NCI-H2081 treated with DMSO at 0.1 percent for 48 hours (cell line): ENCODE results near the gene CUL4B.
A peak's percentile ranks its signal among the peaks of the same experiment; 100 is the strongest.
"Not testable (repeated sequence)": the region's sequence is repeated elsewhere in the genome, so short reads cannot be mapped to it uniquely, and the experiment has no call there.

Experiments used
- DNase-seq: peaks from one replicate; lab custom pipeline; 2025; lab: John Stamatoyannopoulos, UW

Gene CUL4B

DNA sequence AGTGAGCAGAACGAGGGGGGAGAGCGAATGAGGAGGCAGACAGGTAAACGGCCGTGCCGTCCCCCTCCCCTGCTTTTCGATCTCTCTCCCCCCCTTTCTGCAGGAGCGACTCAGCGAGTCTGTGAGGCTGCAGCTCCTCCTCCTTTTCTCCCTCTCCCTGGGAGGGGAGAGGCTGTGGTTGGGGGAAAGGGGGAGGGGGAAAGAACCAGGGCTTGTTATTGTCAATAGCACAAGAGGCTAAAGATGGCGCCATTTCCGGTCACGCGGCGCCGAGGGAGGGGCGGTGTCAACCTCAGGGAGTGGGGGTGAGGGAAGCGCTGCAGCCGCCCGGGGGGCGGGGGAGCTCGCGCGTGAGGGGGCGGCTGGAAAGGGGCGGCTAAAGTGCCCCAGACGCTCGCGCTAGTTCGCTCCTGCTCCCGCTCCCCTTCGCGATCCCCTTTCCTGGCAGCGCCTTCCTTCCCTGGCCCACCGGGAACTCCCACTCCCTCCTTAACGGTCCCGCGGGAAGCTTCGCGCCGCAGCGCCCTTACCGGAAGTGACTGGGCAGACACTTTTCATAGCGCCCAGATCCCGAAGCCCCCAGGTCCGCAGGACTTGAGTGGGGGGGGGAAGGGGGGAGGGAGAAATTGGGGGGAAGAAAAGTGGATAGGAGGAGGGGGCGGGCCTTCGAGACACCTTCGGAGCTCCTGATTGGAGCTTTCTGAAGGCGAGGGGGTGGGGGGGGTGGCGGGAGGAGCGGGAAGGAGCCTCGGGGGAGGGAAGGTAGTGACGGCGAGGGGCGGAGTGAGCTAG is at the start of gene CUL4B:
Gene CUL4B (minus strand): TSS at position 121 of the 792 bp plus-strand sequence. CDS start 324 bp downstream, outside the sequence.
- DNase-seq, result peak; percentile 86

- peak; percentile 32 for DNase-seq
These were observed 43.6 kb upstream of the CUL4B start for GRCh38 chrX:120604361-120604782.

DNA sequence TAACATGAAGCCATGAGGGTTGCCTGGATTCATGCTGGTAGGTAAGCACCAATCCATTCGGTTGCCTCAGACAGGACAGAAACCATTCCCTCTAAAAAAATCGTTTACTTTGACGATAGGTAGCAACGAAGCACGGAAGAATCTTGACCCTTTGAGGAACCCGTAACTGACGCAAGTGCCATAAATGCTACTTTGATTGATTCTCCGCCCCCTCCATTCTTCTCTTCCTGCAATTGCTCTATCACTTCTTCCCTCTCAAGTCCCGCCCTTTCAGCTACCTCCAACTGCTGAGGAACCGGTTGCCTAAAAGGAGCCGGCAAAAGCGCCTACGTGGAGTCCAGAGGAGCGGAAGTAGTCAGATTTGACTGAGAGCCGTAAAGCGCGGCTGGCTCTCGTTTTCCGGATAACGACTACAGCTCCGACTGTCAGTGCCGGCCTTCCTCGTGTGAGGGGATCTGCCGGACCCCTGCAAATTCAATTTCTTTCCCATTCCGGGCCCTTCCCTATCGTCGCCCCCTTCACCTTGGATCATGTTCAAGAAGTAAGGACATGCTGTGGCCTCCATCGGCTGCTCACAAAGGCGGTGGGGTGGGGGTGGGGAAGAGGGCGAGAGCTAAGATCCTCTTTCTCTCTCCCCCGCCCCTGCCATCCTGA is 43.1 kb upstream of the CUL4B start, which contains the start of gene MCTS1:
Gene MCTS1 (plus strand): TSS at position 395 of the 654 bp plus-strand sequence. CDS start 136 bp downstream, at position 531.
- peak; percentile 93 for DNase-seq

DNA sequence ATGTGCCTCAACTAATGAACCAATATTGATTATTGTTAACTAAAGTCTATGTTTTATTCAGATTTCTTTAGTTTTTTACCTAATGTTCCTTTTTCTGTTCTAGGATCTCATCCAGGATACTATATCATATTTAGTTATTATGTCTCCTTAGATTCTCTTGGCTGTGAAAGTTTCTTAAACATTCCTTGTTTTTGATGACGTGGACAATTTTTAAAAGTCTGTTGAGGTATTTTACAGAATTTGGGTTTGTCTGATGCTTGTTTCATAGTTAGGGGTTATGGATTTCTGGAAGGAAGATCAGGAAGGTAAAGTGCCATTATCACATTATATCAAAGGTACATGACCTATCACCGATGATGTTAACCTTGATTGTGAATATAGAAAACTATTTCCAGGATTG is 24.9 kb upstream of the CUL4B start:
- no peak for DNase-seq

DNA sequence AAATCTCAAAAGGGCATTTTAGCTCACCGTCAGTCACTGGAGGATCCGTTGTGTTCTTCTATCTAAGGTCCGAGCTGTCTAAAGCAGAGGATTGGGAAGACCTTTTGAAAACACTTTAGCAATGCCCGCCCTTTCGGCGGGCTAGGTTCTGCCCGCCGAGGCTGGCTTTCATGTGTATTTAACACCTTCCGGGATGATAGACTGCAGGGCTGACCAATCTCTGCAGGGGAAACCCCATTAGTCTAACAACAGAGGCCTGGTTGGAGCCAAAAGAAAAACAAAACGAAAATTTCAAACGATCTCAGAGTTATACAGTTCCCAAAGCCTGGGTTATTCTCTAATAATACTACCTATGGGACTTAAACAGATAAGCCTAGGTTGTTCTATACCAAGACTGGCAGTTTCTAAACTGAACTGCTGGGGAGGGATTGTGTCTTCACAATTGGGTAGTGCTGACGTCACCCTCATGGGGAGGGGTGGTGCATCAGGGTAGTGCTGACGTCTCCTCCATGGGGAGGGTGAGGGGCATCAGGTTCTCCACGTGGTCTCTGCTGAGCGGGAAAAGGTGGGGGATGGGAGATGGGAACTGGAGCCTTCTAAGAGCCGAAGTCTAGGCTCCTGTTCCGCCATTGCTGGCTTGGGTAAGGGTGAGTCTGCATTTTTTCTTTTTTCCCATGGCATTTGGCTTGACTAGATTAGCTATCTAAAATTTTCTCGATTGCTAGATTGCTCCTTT is 14.8 kb upstream of the CUL4B start:
- DNase-seq, result no peak

GRCh38 chrX:120573806-120574205 is 13.0 kb upstream of the CUL4B start:
- DNase-seq, result not testable (repeated sequence)

GRCh38 chrX:120570011-120570600 is 9.3 kb upstream of the CUL4B start:
- DNase-seq, result no peak

GRCh38 chrX:120568609-120569008 is 7.8 kb upstream of the CUL4B start:
- DNase-seq, result no peak

DNA sequence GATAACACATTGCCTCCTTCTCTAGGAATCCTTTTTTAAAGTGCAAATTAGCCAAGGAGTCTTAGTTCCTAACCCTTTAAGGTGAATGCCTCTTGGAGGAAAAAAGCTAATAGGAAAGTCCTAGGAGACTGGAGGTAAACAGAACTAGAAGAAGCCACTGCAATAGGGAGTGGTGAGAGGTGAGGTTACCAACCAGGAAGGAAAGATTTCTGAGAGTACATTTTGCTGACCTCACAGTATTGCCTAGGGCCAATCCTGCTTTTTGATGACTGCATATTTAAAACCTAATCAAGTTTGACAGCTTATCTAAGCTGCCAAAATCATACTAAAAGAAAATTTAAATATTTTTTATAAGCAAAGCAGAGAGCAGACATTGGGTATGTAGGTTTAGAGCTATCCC is 7.3 kb upstream of the CUL4B start:
- no peak for DNase-seq

GRCh38 chrX:120566817-120567216 is 6.1 kb upstream of the CUL4B start:
- DNase-seq, result no peak

- no peak for DNase-seq
These were observed 4.2 kb upstream of the CUL4B start for GRCh38 chrX:120564925-120565324.

DNA sequence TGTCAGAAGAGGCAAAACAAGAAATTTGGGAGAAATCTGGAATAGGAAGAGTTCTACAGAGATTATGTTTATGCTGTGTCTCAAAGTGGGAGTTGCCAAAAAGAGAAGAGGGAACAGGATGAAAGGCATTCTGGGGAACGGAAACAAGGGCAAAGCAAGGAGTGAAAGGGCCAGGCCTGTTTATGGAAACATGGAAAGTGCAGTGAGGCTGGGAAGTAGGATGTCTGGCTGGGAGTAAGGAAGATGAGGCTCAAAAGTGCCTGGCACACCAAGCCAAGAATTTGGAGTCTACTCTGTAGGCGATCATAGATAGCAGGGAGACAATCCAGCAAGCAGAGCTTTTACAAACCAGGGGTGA is 1.8 kb upstream of the CUL4B start:
- no peak for DNase-seq

DNA sequence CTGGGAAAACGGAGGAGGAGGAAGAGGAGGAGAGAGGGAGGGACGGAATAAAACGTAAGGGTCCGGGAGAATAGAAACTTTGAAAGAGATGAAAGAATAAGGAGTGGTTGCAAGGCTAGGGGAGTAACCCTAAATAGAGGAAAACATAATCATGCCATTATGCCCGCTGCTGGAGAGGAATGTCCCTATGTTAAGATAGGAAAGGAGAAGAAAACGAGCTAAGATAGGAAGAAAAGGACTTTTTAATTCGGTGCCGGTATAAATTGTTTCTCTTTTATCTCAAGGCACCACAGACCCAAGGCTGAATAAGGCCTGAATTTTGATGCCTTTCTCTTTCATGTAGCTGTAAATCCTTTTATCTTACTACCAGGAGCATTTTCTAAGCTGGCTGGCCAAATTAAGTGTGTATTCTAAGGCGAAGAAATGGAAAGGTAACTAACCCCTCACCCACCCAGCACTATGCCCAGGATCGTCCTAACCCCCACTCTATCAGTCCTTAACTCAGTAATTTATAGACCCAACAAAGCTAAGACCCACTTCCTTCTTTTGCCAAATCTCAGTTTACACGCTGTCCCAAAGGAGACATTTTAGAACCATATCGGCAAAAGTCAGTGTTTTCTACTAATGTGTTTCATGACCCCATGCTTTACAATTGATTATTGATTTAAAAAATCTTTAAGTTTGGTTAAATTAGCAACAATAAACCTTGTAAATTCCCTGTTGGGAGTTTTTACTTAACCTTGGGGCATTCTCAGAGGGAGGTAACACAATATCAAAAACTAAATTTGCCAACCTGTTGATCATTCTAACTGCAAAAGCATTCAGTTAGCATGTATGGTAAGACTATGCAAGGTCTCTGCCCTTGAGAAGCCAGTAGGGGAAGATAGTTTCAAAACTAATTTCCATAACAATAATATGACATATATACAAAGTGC is 1.1 kb upstream of the CUL4B start:
- no peak for DNase-seq

DNA sequence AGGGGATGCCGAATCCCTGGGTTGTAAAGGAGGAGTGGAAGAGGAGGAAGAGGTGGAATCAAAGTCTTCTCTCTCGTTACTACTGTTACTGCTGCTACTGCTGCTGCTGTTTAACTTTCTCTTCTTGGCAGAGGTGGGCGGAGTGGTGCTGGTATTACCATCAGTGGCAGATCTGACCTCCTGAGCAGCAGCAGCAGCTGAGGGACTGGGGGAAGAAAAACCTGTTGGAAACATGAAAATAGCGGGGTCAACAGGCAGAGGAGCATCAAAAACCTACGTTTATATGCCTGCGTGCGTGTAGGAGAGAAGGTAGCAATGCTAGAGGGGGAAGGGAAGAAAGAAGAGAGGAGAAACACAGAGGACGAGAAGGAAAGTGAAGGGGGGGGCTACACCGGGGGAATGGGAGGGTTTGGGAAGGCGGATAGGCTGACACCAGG is 339 bp downstream of the CUL4B start:
- DNase-seq, result no peak

GRCh38 chrX:120559804-120560203 is 958 bp downstream of the CUL4B start:
- DNase-seq, result no peak

- DNase-seq, result no peak
These were observed 4.5 kb downstream of the CUL4B start for GRCh38 chrX:120556251-120556650.

DNA sequence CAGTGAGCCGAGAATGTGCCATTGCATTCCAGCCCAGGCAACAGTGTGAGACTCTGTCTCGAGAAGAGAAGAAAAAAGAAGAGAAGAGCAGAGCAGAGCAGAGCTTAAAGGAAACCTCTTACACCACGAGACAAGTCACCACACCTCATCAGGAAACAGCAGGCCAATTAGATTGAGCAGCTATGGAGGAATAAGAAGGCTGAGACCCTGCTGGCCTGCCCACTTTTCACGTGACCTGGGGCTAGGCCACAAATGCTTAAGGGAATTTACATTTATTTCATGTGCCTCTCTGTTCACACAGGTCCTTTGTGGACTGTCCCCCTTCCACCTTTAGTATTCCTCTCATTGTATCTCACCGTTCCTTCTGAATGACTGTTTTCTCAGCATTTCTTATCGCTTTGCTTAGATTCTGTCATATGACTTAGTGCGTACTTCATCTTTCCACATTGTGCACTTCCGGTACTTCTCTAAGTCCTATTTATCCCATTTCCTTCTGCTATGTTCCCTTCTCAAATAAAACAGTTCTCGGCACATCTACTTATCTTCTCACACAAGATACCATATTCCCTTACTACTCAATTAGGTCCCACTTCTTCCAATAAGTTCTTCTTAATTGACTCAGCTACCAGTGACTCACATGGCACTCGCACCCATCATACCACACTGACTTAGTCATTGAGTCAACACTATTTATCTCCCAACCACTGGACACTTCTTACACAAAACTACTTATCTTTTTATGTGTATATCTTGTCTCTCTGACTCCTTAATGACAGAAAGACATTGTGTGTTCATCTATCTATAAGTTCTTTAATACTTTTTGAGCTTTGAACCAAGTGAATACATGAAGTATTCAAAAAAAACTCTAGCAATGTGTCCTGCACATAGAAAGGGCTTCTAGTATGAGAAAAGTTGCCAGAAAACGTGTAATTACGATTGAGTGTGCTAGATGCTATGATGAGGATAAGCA is 11.0 kb downstream of the CUL4B start:
- no peak for DNase-seq

- no peak for DNase-seq
These were observed 24.7 kb downstream of the CUL4B start for GRCh38 chrX:120536061-120536460.

GRCh38 chrX:120534413-120535205 is 26.2 kb downstream of the CUL4B start:
- DNase-seq, result no peak
